Measurements from ENCODE around the gene IQGAP2. TPM values are rescaled to one million over a fixed set of nuclear protein-coding genes. Genes with fewer than 3 reads are reported as not detected.

Gene IQGAP2
- total and polyA plus RNA-seq, 2 of the 8 experiments (the other 6 are each of a cell fraction or from before 2014, with no cell fraction given), result 19.7 to 66.0 TPM

- H4K20me1 ChIP-seq (replicated peaks in 1 of 2; ENCODE audit: control insufficient read depth in 1 of 2, insufficient read depth in 2 of 2, low read length in 2 of 2), result peaks cover 4 to 7% of the 10 kb centered on the region in 2 experiments
- no peak overlapping the region for H4K5ac ChIP-seq (ENCODE audit: insufficient read length, low read depth, low read length)
- H3K18ac ChIP-seq (ENCODE audit: extremely low read depth, low read length), result no peak overlapping the region
- no peak overlapping the region for H2AK5ac ChIP-seq (ENCODE audit: low read depth, low read length)
- H3K4ac ChIP-seq (replicated peaks; ENCODE audit: insufficient read length, low read depth, low read length), result no peak overlapping the region
- no peak overlapping the region for H2BK5ac ChIP-seq (ENCODE audit: low read depth, low read length)
- H3K4me3 ChIP-seq (ENCODE audit: extremely low read depth in 1 of 4, insufficient read depth in 2 of 4, low read depth in 3 of 4, low read length in 4 of 4), result no peak overlapping the region
- no peak overlapping the region for H2BK120ac ChIP-seq (replicated peaks; ENCODE audit: low read depth, low read length)
- H3K79me1 ChIP-seq (ENCODE audit: low read depth, low read length), result no peaks in the 10 kb centered on the region
- no peaks in the 10 kb centered on the region for H3K4me1 ChIP-seq (replicated peaks in 1 of 4; ENCODE audit: control insufficient read depth in 3 of 4, insufficient read depth in 4 of 4, low read length in 3 of 4)
- no peak overlapping the region for H3K27ac ChIP-seq (ENCODE audit: low read depth, low read length)
- no peak overlapping the region for H4K8ac ChIP-seq (ENCODE audit: extremely low read depth, insufficient read depth, low read length)
- H2BK20ac ChIP-seq (ENCODE audit: low read length), result no peak overlapping the region
- no peak overlapping the region for H2AFZ ChIP-seq (ENCODE audit: low read length)
- no peak for DNase-seq (ENCODE audit: low read depth in 1 of 2, low spot score in 2 of 2)
- no peak overlapping the region for H3K23ac ChIP-seq (ENCODE audit: insufficient read length)
- H2BK12ac ChIP-seq (ENCODE audit: low read depth, low read length), result no peak overlapping the region
- no peak overlapping the region for H3K4me2 ChIP-seq (ENCODE audit: insufficient read depth in 1 of 2, low read depth in 2 of 2, low read length in 2 of 2)
- H3K9me3 ChIP-seq (ENCODE audit: insufficient read depth in 2 of 2, low read depth in 1 of 2, low read length in 1 of 2), result peaks cover 12% of the 10 kb centered on the region in 2 experiments
- H3K27me3 ChIP-seq (replicated peaks in 1 of 4; ENCODE audit: control insufficient read depth in 3 of 4, extremely low read depth in 1 of 4, insufficient read depth in 3 of 4, low read length in 3 of 4), result no peaks in the 10 kb centered on the region
- no peaks in the 10 kb centered on the region for H3K23me2 ChIP-seq (ENCODE audit: low read depth, low read length)
- no peak overlapping the region for H3K14ac ChIP-seq (ENCODE audit: insufficient read length)
- no peak overlapping the region for H3K56ac ChIP-seq (replicated peaks; ENCODE audit: insufficient read length, low read depth, low read length)
- no peak for FAIRE-seq
- H4K91ac ChIP-seq (replicated peaks; ENCODE audit: insufficient read length, low read length), result no peak overlapping the region
- peaks cover 0 to 23% (median 12%) of the 10 kb centered on the region in 4 experiments; a peak in 6 of 8 replicates for H3K36me3 ChIP-seq (ENCODE audit: control insufficient read depth in 2 of 4, insufficient read depth in 4 of 4, low read length in 3 of 4)
- POLR2A ChIA-PET (ENCODE audit: partially characterized antibody), result no interaction called here
- no peak overlapping the region for H2BK15ac ChIP-seq (ENCODE audit: low read length)
- WGBS, 2 experiments (ENCODE audit: extremely low coverage in 1 of 2, insufficient coverage in 1 of 2, insufficient read length in 1 of 2, insufficient replicate concordance in 2 of 2, low coverage in 1 of 2, low lambda C conversion rate in 2 of 2, missing lambda C conversion rate in 1 of 2), result 92% methylated on average over 5 of the region's 5 CpGs; no CpG with 5 or more reads in 1 of the 2 experiments
- H3K79me2 ChIP-seq (ENCODE audit: control insufficient read depth in 1 of 2, insufficient read depth in 2 of 2, low read length in 2 of 2), result peaks cover 0 to 12% of the 10 kb centered on the region in 2 experiments; a peak in 2 of 4 replicates
- CTCF ChIA-PET (ENCODE audit: partially characterized antibody), result interaction anchor here (1.0 kb wide), 1 partner anchor 13 kb away, joined by 4 read pairs; no protein-coding TSS in a partner anchor
- no peak overlapping the region for H3K9ac ChIP-seq (replicated peaks in 1 of 4; ENCODE audit: extremely low read depth in 1 of 4, low read depth in 3 of 4, low read length in 3 of 4)
- no peak for TF ChIP-seq KDM4A (IDR thresholded peaks at IDR 0.05; ENCODE audit: low read depth, low read length, severe bottlenecking)
- no peak for TF ChIP-seq MAFK (IDR thresholded peaks at IDR 0.05; ENCODE audit: low read depth, low read length)
- TF ChIP-seq SIN3A (conservative IDR thresholded peaks at IDR 0.05 in 1 of 2, IDR thresholded peaks at IDR 0.05 in 1 of 2; ENCODE audit: low read depth in 1 of 2, low read length in 2 of 2), result no peak
- TF ChIP-seq ZNF274 (IDR thresholded peaks at IDR 0.05; ENCODE audit: borderline replicate concordance, extremely low read depth, low read length), result no peak
- no peak for TF ChIP-seq BRCA1 (IDR thresholded peaks at IDR 0.05; ENCODE audit: low read depth, low read length)
- no peak for TF ChIP-seq JUND (IDR thresholded peaks at IDR 0.05; ENCODE audit: low read length)
- no peak for TF ChIP-seq TAF7 (optimal IDR thresholded peaks at IDR 0.05; ENCODE audit: borderline replicate concordance, low read depth, low read length)
- no peak for TF ChIP-seq GABPA (IDR thresholded peaks at IDR 0.05; ENCODE audit: borderline replicate concordance, insufficient read depth, low read length)
- TF ChIP-seq, protein P1, sequence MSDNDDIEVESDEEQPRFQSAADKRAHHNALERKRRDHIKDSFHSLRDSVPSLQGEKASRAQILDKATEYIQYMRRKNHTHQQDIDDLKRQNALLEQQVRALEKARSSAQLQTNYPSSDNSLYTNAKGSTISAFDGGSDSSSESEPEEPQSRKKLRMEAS (IDR thresholded peaks at IDR 0.05), result no peak
- TF ChIP-seq NANOG (IDR thresholded peaks at IDR 0.05; ENCODE audit: insufficient read depth, low read depth, low read length, poor library complexity, severe bottlenecking), result no peak
- TF ChIP-seq RBBP5 (IDR thresholded peaks at IDR 0.05; ENCODE audit: borderline replicate concordance, low read depth, low read length), result no peak
Observed at GRCh38 chr5:76729373-76730290, 326.5 kb downstream of the IQGAP2 start.

Measured in H1 (cell line).